ENCODE data around the gene UNCX.

GRCh38 chr7:1188720-1189294, 43.9 kb upstream of the UNCX start:
- TF ChIP-seq, protein P1, sequence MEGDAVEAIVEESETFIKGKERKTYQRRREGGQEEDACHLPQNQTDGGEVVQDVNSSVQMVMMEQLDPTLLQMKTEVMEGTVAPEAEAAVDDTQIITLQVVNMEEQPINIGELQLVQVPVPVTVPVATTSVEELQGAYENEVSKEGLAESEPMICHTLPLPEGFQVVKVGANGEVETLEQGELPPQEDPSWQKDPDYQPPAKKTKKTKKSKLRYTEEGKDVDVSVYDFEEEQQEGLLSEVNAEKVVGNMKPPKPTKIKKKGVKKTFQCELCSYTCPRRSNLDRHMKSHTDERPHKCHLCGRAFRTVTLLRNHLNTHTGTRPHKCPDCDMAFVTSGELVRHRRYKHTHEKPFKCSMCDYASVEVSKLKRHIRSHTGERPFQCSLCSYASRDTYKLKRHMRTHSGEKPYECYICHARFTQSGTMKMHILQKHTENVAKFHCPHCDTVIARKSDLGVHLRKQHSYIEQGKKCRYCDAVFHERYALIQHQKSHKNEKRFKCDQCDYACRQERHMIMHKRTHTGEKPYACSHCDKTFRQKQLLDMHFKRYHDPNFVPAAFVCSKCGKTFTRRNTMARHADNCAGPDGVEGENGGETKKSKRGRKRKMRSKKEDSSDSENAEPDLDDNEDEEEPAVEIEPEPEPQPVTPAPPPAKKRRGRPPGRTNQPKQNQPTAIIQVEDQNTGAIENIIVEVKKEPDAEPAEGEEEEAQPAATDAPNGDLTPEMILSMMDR (conservative IDR thresholded peaks at IDR 0.05; ENCODE audit: low read depth, low read length), result no peak
- no peak for TF ChIP-seq MXI1 (IDR thresholded peaks at IDR 0.05; ENCODE audit: borderline replicate concordance, low read depth, low read length)
- TF ChIP-seq POLR2A (IDR thresholded peaks at IDR 0.05; ENCODE audit: low read depth, low read length), result no peak
- TF ChIP-seq MAFK (IDR thresholded peaks at IDR 0.05; ENCODE audit: low read depth, low read length), result no peak
- no peak for TF ChIP-seq CEBPB (IDR thresholded peaks at IDR 0.05; ENCODE audit: low read depth, low read length)

Measured in IMR-90 (cell line).